NK-92 treated with Interleukin-12 subunit alpha and Interleukin-12 subunit beta, amount 100 ng/mL, for 24 hours (cell line): ENCODE measurements around the gene ANLN.
"Not testable (repeated sequence)": the region's sequence is repeated elsewhere in the genome, so short reads cannot be mapped to it uniquely, and the experiment has no call there.

ENCODE experiments used
- DNase-seq: peaks from one replicate; lab custom pipeline; 2025; lab: John Stamatoyannopoulos, UW

The ANLN gene

GRCh38 chr7:36409180-36409579 is 19.5 kb downstream of the ANLN start:
- no peak for DNase-seq

- DNase-seq = no peak
Measured at GRCh38 chr7:36415144-36415543, 25.5 kb downstream of the ANLN start.

GRCh38 chr7:36416251-36416650 is 26.6 kb downstream of the ANLN start:
- DNase-seq = no peak

- no peak for DNase-seq
Measured at GRCh38 chr7:36420307-36420706, 30.6 kb downstream of the ANLN start.

- no peak for DNase-seq
Measured at GRCh38 chr7:36422072-36422471, 32.4 kb downstream of the ANLN start.

- no peak for DNase-seq
Measured at GRCh38 chr7:36423633-36424032, 34.0 kb downstream of the ANLN start.

- DNase-seq = no peak
Measured at GRCh38 chr7:36430186-36430585, 40.5 kb downstream of the ANLN start.

- no peak for DNase-seq
Measured at GRCh38 chr7:36430881-36431280, 41.2 kb downstream of the ANLN start.

- DNase-seq = no peak
Measured at GRCh38 chr7:36438211-36438610, 48.5 kb downstream of the ANLN start.

GRCh38 chr7:36439624-36440023 is 50.0 kb downstream of the ANLN start:
- DNase-seq = no peak

GRCh38 chr7:36440880-36441279 is 51.2 kb downstream of the ANLN start:
- no peak for DNase-seq

- DNase-seq = no peak
Measured at GRCh38 chr7:36441344-36442022, 51.8 kb downstream of the ANLN start.

- no peak for DNase-seq
Measured at GRCh38 chr7:36448781-36449379, 59.2 kb downstream of the ANLN start.

GRCh38 chr7:36449685-36450084 is 60.0 kb downstream of the ANLN start:
- no peak for DNase-seq

- DNase-seq = no peak
Measured at GRCh38 chr7:36453769-36454168, 64.1 kb downstream of the ANLN start.

- no peak for DNase-seq
Measured at GRCh38 chr7:36455646-36456045, 66.0 kb downstream of the ANLN start.

- no peak for DNase-seq
Measured at GRCh38 chr7:36456138-36456537, 66.5 kb downstream of the ANLN start.

- DNase-seq = no peak
Measured at GRCh38 chr7:36456548-36456947, 66.9 kb downstream of the ANLN start.

GRCh38 chr7:36459236-36459960 is 69.7 kb downstream of the ANLN start:
- DNase-seq = no peak

GRCh38 chr7:36460811-36461429 is 71.3 kb downstream of the ANLN start:
- DNase-seq = no peak

- DNase-seq = no peak
Measured at GRCh38 chr7:36462551-36463137, 73.0 kb downstream of the ANLN start.

GRCh38 chr7:36464271-36464670 is 74.6 kb downstream of the ANLN start:
- no peak for DNase-seq

GRCh38 chr7:36466001-36466400 is 76.3 kb downstream of the ANLN start:
- DNase-seq = not testable (repeated sequence)
